GM12872 (cell line): ENCODE measurements around the gene PPP1CC.

Source experiments
- CTCF ChIP-seq: IDR thresholded peaks from 3 replicates; pipeline ENCODE4 v1.5.1; 2011; ENCODE audit warnings: low read depth, mild to moderate bottlenecking, low read length, moderate library complexity; ENCODE audit not compliant: insufficient read depth

PPP1CC gene

GRCh38 chr12:110720516-110720915 is 22.2 kb downstream of the PPP1CC start:
- no peak for TF ChIP-seq CTCF

GRCh38 chr12:110718222-110718908 is 24.3 kb downstream of the PPP1CC start:
- TF ChIP-seq CTCF = no peak

- no peak for TF ChIP-seq CTCF
Observed at GRCh38 chr12:110717037-110717436, 25.7 kb downstream of the PPP1CC start.

- no peak for TF ChIP-seq CTCF
Observed at GRCh38 chr12:110708917-110709316, 33.8 kb downstream of the PPP1CC start.

- no peak for TF ChIP-seq CTCF
Observed at GRCh38 chr12:110705309-110705708, 37.4 kb downstream of the PPP1CC start.

- peak; percentile 54; the same call in 2 of the 3 replicates for TF ChIP-seq CTCF
Observed at GRCh38 chr12:110704750-110705149, 37.9 kb downstream of the PPP1CC start.

DNA sequence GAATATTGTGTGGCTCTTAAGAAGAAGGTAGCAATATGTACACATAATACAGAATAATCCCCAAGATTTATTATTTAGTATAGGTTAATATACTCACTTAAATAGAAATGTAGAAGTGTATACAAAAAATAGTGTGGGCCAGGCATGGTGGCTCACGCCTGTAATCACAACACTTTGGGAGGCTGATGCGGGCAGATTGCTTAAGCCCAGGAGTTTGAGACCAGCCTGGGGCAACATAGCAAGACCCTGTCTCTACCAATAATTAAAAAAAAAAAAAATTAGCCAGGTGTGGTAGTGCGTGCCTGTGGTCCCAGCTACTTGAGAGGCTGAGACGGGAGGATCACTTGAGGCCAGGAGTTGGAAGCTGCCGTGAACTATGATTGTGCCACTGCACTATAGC is 38.5 kb downstream of the PPP1CC start:
- no peak for TF ChIP-seq CTCF
